HCT116 (cell line): Measurements from ENCODE around the gene RELA.

Experiments
- CTCF ChIP-seq, 3 experiments: fragments of 200-600 bp in 1 of 3; sonication (generic) in 1 of 3; IDR thresholded peaks in 2 of 3; conservative IDR thresholded peaks in 1 of 3; 2 replicates each; pipeline ENCODE4 v1.5.1; 2012 to 2017; ENCODE audit warnings: low read depth in 2 of 3, low read length in 2 of 3, antibody characterized with exemption in 1 of 3, borderline replicate concordance in 1 of 3, control low read depth in 1 of 3, mild to moderate bottlenecking in 1 of 3, mixed read lengths in 1 of 3, mixed run types in 1 of 3, moderate library complexity in 1 of 3; ENCODE audit not compliant: insufficient read depth in 1 of 3
- MAX ChIP-seq: IDR thresholded peaks from 2 replicates; pipeline ENCODE4 v1.6.1; 2012
- POLR2A ChIP-seq: IDR thresholded peaks from 2 replicates; pipeline ENCODE4 v1.7.0; 2011; ENCODE audit warnings: borderline replicate concordance; ENCODE audit not compliant: insufficient read depth, insufficient read length; ENCODE audit errors: extremely low read depth
- RAD21 ChIP-seq: IDR thresholded peaks from 2 replicates; pipeline ENCODE4 v1.6.1; 2012; ENCODE audit warnings: low read depth, mild to moderate bottlenecking
- ZBTB33 ChIP-seq: IDR thresholded peaks from 2 replicates; pipeline ENCODE4 v1.6.1; 2011; ENCODE audit warnings: mild to moderate bottlenecking, low read length, moderate library complexity; ENCODE audit not compliant: insufficient replicate concordance; ENCODE audit errors: extremely low read depth

GRCh38 chr11:65672180-65672860 lies 9.6 kb upstream of the RELA start:
- TF ChIP-seq RAD21: no peak
- TF ChIP-seq ZBTB33: no peak
- TF ChIP-seq CTCF (IDR thresholded peaks at IDR 0.05 in 2 of 3, conservative IDR thresholded peaks at IDR 0.05 in 1 of 3; ENCODE audit: borderline replicate concordance in 1 of 3, insufficient read depth in 1 of 3, low read depth in 2 of 3, low read length in 2 of 3): no peak
- no peak for TF ChIP-seq POLR2A
- no peak for TF ChIP-seq MAX
